ENCODE results near the gene ACTL7B.
"Not testable (repeated sequence)": the region's sequence is repeated elsewhere in the genome, so short reads cannot be mapped to it uniquely, and the experiment has no call there.

ACTL7B gene

GRCh38 chr9:108855888-108856287 is at the start of gene ACTL7B:
Gene ACTL7B (minus strand): TSS chr9:108855986. CDS start chr9:108855930, 56 bp downstream.
- H3K9me3 ChIP-seq (ENCODE audit: control insufficient read depth in 2 of 2, low read length in 2 of 2), result no peaks in the 10 kb centered on the region
- no peaks in the 10 kb centered on the region for H3K36me3 ChIP-seq (ENCODE audit: control insufficient read depth in 2 of 2, insufficient read depth in 2 of 2, low read length in 2 of 2)
- no peak within 1 kb of the TSS for H3K4me3 ChIP-seq (ENCODE audit: low read length in 2 of 2)
- no peak within 1 kb of the TSS for H3K9ac ChIP-seq (ENCODE audit: low read length in 2 of 2)
- H3K4me1 ChIP-seq (ENCODE audit: control insufficient read depth, insufficient read depth, low read length), result no peaks in the 10 kb centered on the region
- no peak within 1 kb of the TSS for H3K27ac ChIP-seq (ENCODE audit: low read length)
- peaks cover 0 to 4% of the 10 kb centered on the region in 2 donors for H3K27me3 ChIP-seq (ENCODE audit: control insufficient read depth in 1 of 2, insufficient read depth in 2 of 2, low read length in 2 of 2)

- Histone ChIP-seq H3K4me3 (ENCODE audit: low read length in 2 of 2) (no peak overlapping the region), H3K36me3 (ENCODE audit: control insufficient read depth in 2 of 2, insufficient read depth in 2 of 2, low read length in 2 of 2) (peaks cover 45 to 62% of the 10 kb centered on the region in 2 donors), H3K4me1 (ENCODE audit: control insufficient read depth, insufficient read depth, low read length) (no peaks in the 10 kb centered on the region), H3K27me3 (ENCODE audit: control insufficient read depth in 1 of 2, insufficient read depth in 2 of 2, low read length in 2 of 2) (no peaks in the 10 kb centered on the region), H3K27ac (ENCODE audit: low read length) (no peak overlapping the region), H3K9ac (ENCODE audit: low read length in 2 of 2) (no peak overlapping the region), H3K9me3 (ENCODE audit: control insufficient read depth in 2 of 2, low read length in 2 of 2) (no peaks in the 10 kb centered on the region)
Measured at GRCh38 chr9:108905494-108905893, 49.7 kb upstream of the ACTL7B start.

GRCh38 chr9:108904161-108904560 is 48.4 kb upstream of the ACTL7B start:
- H3K36me3 ChIP-seq (ENCODE audit: control insufficient read depth in 2 of 2, insufficient read depth in 2 of 2, low read length in 2 of 2), result peaks cover 46 to 64% of the 10 kb centered on the region in 2 donors
- H3K9me3 ChIP-seq (ENCODE audit: control insufficient read depth in 2 of 2, low read length in 2 of 2), result no peaks in the 10 kb centered on the region
- H3K27me3 ChIP-seq (ENCODE audit: control insufficient read depth in 1 of 2, insufficient read depth in 2 of 2, low read length in 2 of 2), result no peaks in the 10 kb centered on the region
- H3K4me1 ChIP-seq (ENCODE audit: control insufficient read depth, insufficient read depth, low read length), result no peaks in the 10 kb centered on the region
- no peak overlapping the region for H3K9ac ChIP-seq (ENCODE audit: low read length in 2 of 2)
- H3K27ac ChIP-seq (ENCODE audit: low read length), result no peak overlapping the region
- H3K4me3 ChIP-seq (ENCODE audit: low read length in 2 of 2), result no peak overlapping the region

GRCh38 chr9:108903420-108904103 is 47.8 kb upstream of the ACTL7B start:
- Histone ChIP-seq H3K27ac (ENCODE audit: low read length) (no peak overlapping the region), H3K36me3 (ENCODE audit: control insufficient read depth in 2 of 2, insufficient read depth in 2 of 2, low read length in 2 of 2) (peaks cover 44 to 59% of the 10 kb centered on the region in 2 donors), H3K9ac (ENCODE audit: low read length in 2 of 2) (no peak overlapping the region), H3K4me1 (ENCODE audit: control insufficient read depth, insufficient read depth, low read length) (no peaks in the 10 kb centered on the region), H3K4me3 (ENCODE audit: low read length in 2 of 2) (no peak overlapping the region), H3K27me3 (ENCODE audit: control insufficient read depth in 1 of 2, insufficient read depth in 2 of 2, low read length in 2 of 2) (no peaks in the 10 kb centered on the region), H3K9me3 (ENCODE audit: control insufficient read depth in 2 of 2, low read length in 2 of 2) (no peaks in the 10 kb centered on the region)

- H3K9ac ChIP-seq (ENCODE audit: low read length in 2 of 2), result no peak overlapping the region
- H3K36me3 ChIP-seq (ENCODE audit: control insufficient read depth in 2 of 2, insufficient read depth in 2 of 2, low read length in 2 of 2), result peaks cover 41 to 51% of the 10 kb centered on the region in 2 donors
- no peaks in the 10 kb centered on the region for H3K4me1 ChIP-seq (ENCODE audit: control insufficient read depth, insufficient read depth, low read length)
- H3K9me3 ChIP-seq (ENCODE audit: control insufficient read depth in 2 of 2, low read length in 2 of 2), result no peaks in the 10 kb centered on the region
- H3K27ac ChIP-seq (ENCODE audit: low read length), result no peak overlapping the region
- H3K4me3 ChIP-seq (ENCODE audit: low read length in 2 of 2), result no peak overlapping the region
- no peaks in the 10 kb centered on the region for H3K27me3 ChIP-seq (ENCODE audit: control insufficient read depth in 1 of 2, insufficient read depth in 2 of 2, low read length in 2 of 2)
Measured at GRCh38 chr9:108900176-108900575, 44.4 kb upstream of the ACTL7B start.

- H3K36me3 ChIP-seq (ENCODE audit: control insufficient read depth in 2 of 2, insufficient read depth in 2 of 2, low read length in 2 of 2), result peaks cover 50 to 56% of the 10 kb centered on the region in 2 donors
- H3K4me3 ChIP-seq (ENCODE audit: low read length in 2 of 2); H3K27me3 ChIP-seq (ENCODE audit: control insufficient read depth in 1 of 2, insufficient read depth in 2 of 2, low read length in 2 of 2); H3K9me3 ChIP-seq (ENCODE audit: control insufficient read depth in 2 of 2, low read length in 2 of 2); H3K27ac ChIP-seq (ENCODE audit: low read length); H3K9ac ChIP-seq (ENCODE audit: low read length in 2 of 2); H3K4me1 ChIP-seq (ENCODE audit: control insufficient read depth, insufficient read depth, low read length): not testable (repeated sequence)
Measured at GRCh38 chr9:108899023-108899695, 43.4 kb upstream of the ACTL7B start.

GRCh38 chr9:108897324-108898096 is 41.7 kb upstream of the ACTL7B start:
- no peaks in the 10 kb centered on the region for H3K27me3 ChIP-seq (ENCODE audit: control insufficient read depth in 1 of 2, insufficient read depth in 2 of 2, low read length in 2 of 2)
- peaks cover 54 to 57% of the 10 kb centered on the region in 2 donors for H3K36me3 ChIP-seq (ENCODE audit: control insufficient read depth in 2 of 2, insufficient read depth in 2 of 2, low read length in 2 of 2)
- H3K27ac ChIP-seq (ENCODE audit: low read length), result no peak overlapping the region
- H3K4me3 ChIP-seq (ENCODE audit: low read length in 2 of 2), result no peak overlapping the region
- H3K4me1 ChIP-seq (ENCODE audit: control insufficient read depth, insufficient read depth, low read length), result no peaks in the 10 kb centered on the region
- no peaks in the 10 kb centered on the region for H3K9me3 ChIP-seq (ENCODE audit: control insufficient read depth in 2 of 2, low read length in 2 of 2)
- H3K9ac ChIP-seq (ENCODE audit: low read length in 2 of 2), result no peak overlapping the region

GRCh38 chr9:108894225-108894997 is 38.6 kb upstream of the ACTL7B start:
- Histone ChIP-seq H3K27me3 (ENCODE audit: control insufficient read depth in 1 of 2, insufficient read depth in 2 of 2, low read length in 2 of 2) (no peaks in the 10 kb centered on the region), H3K4me3 (ENCODE audit: low read length in 2 of 2) (no peak overlapping the region), H3K36me3 (ENCODE audit: control insufficient read depth in 2 of 2, insufficient read depth in 2 of 2, low read length in 2 of 2) (peaks cover 58 to 62% of the 10 kb centered on the region in 2 donors), H3K9ac (ENCODE audit: low read length in 2 of 2) (no peak overlapping the region), H3K27ac (ENCODE audit: low read length) (no peak overlapping the region), H3K4me1 (ENCODE audit: control insufficient read depth, insufficient read depth, low read length) (no peaks in the 10 kb centered on the region), H3K9me3 (ENCODE audit: control insufficient read depth in 2 of 2, low read length in 2 of 2) (no peaks in the 10 kb centered on the region)

GRCh38 chr9:108889649-108890067 is 33.9 kb upstream of the ACTL7B start:
- Histone ChIP-seq H3K27me3 (ENCODE audit: control insufficient read depth in 1 of 2, insufficient read depth in 2 of 2, low read length in 2 of 2) (no peaks in the 10 kb centered on the region), H3K27ac (ENCODE audit: low read length) (no peak overlapping the region), H3K4me1 (ENCODE audit: control insufficient read depth, insufficient read depth, low read length) (no peaks in the 10 kb centered on the region), H3K9ac (ENCODE audit: low read length in 2 of 2) (no peak overlapping the region), H3K4me3 (ENCODE audit: low read length in 2 of 2) (no peak overlapping the region), H3K36me3 (ENCODE audit: control insufficient read depth in 2 of 2, insufficient read depth in 2 of 2, low read length in 2 of 2) (peaks cover 41 to 48% of the 10 kb centered on the region in 2 donors), H3K9me3 (ENCODE audit: control insufficient read depth in 2 of 2, low read length in 2 of 2) (no peaks in the 10 kb centered on the region)

- H3K27ac ChIP-seq (ENCODE audit: low read length); H3K4me1 ChIP-seq (ENCODE audit: control insufficient read depth, insufficient read depth, low read length); H3K9ac ChIP-seq (ENCODE audit: low read length in 2 of 2); H3K27me3 ChIP-seq (ENCODE audit: control insufficient read depth in 1 of 2, insufficient read depth in 2 of 2, low read length in 2 of 2); H3K9me3 ChIP-seq (ENCODE audit: control insufficient read depth in 2 of 2, low read length in 2 of 2); H3K4me3 ChIP-seq (ENCODE audit: low read length in 2 of 2): not testable (repeated sequence)
- peaks cover 26 to 33% of the 10 kb centered on the region in 2 donors for H3K36me3 ChIP-seq (ENCODE audit: control insufficient read depth in 2 of 2, insufficient read depth in 2 of 2, low read length in 2 of 2)
Measured at GRCh38 chr9:108886594-108887271, 30.9 kb upstream of the ACTL7B start.
